Measurements from ENCODE around the gene RPP30.

RPP30 gene

GRCh38 chr10:90871279-90871765 lies 452 bp upstream of the RPP30 start:
- no peak for TF ChIP-seq CTCF (IDR thresholded peaks at IDR 0.05; ENCODE audit: extremely low read depth, missing control alignments)
- DNase-seq (ENCODE audit: low spot score): peak; percentile 65

- DNase-seq (ENCODE audit: low spot score): no peak
- no peak for TF ChIP-seq CTCF (IDR thresholded peaks at IDR 0.05; ENCODE audit: extremely low read depth, missing control alignments)
Observed at GRCh38 chr10:90872648-90873020, 860 bp downstream of the RPP30 start.

- TF ChIP-seq CTCF (IDR thresholded peaks at IDR 0.05; ENCODE audit: extremely low read depth, missing control alignments): no peak
- no peak for DNase-seq (ENCODE audit: low spot score)
Observed at GRCh38 chr10:90879062-90879461, 7.3 kb downstream of the RPP30 start.

GRCh38 chr10:90880059-90880719 lies 8.4 kb downstream of the RPP30 start:
- peak; percentile 21 for TF ChIP-seq CTCF (IDR thresholded peaks at IDR 0.05; ENCODE audit: extremely low read depth, missing control alignments)
- peak; percentile 30 for DNase-seq (ENCODE audit: low spot score)

GRCh38 chr10:90884431-90884830 lies 12.7 kb downstream of the RPP30 start:
- no peak for TF ChIP-seq CTCF (IDR thresholded peaks at IDR 0.05; ENCODE audit: extremely low read depth, missing control alignments)
- DNase-seq (ENCODE audit: low spot score): no peak

- no peak for DNase-seq (ENCODE audit: low spot score)
- no peak for TF ChIP-seq CTCF (IDR thresholded peaks at IDR 0.05; ENCODE audit: extremely low read depth, missing control alignments)
Observed at GRCh38 chr10:90885176-90885575, 13.4 kb downstream of the RPP30 start.

GRCh38 chr10:90887555-90887954 lies 15.8 kb downstream of the RPP30 start:
- TF ChIP-seq CTCF (IDR thresholded peaks at IDR 0.05; ENCODE audit: extremely low read depth, missing control alignments): no peak
- no peak for DNase-seq (ENCODE audit: low spot score)

Data from GM20000 (cell line).